ENCODE results near the gene CTCF.

CTCF gene

GRCh38 chr16:67672306-67672705 is 110.0 kb downstream of the CTCF start:
- no peak for DNase-seq (ENCODE audit: low read depth, low spot score)
- no peak overlapping the region for H3K4me3 ChIP-seq (ENCODE audit: low read length)

- H3K4me3 ChIP-seq (ENCODE audit: low read length), result no peak overlapping the region
- DNase-seq (ENCODE audit: low read depth, low spot score), result no peak
These were observed 110.7 kb downstream of the CTCF start for GRCh38 chr16:67672739-67673662.

- DNase-seq (ENCODE audit: low read depth, low spot score), result no peak
These were observed 111.6 kb downstream of the CTCF start for GRCh38 chr16:67673712-67674580.

GRCh38 chr16:67674851-67675578 is 112.7 kb downstream of the CTCF start:
- DNase-seq (ENCODE audit: low read depth, low spot score), result no peak
- H3K4me3 ChIP-seq (ENCODE audit: low read length), result no peak overlapping the region

More at GRCh38 chr16:67673712-67674580, 111.6 kb downstream of the CTCF start:
- no peak overlapping the region for H3K4me3 ChIP-seq (ENCODE audit: low read length)

GRCh38 chr16:67675579-67675935 is 113.2 kb downstream of the CTCF start:
- H3K4me3 ChIP-seq (ENCODE audit: low read length), result no peak overlapping the region
- no peak for DNase-seq (ENCODE audit: low read depth, low spot score)

- no peak for DNase-seq (ENCODE audit: low read depth, low spot score)
- H3K4me3 ChIP-seq (ENCODE audit: low read length), result no peak overlapping the region
These were observed 113.7 kb downstream of the CTCF start for GRCh38 chr16:67675999-67676398.

GRCh38 chr16:67676516-67676915 is 114.2 kb downstream of the CTCF start:
- no peak for DNase-seq (ENCODE audit: low read depth, low spot score)
- H3K4me3 ChIP-seq (ENCODE audit: low read length), result no peak overlapping the region

GRCh38 chr16:67676939-67677338 is 114.6 kb downstream of the CTCF start:
- H3K4me3 ChIP-seq (ENCODE audit: low read length), result no peak overlapping the region
- DNase-seq (ENCODE audit: low read depth, low spot score), result no peak

GRCh38 chr16:67677712-67678111 is 115.4 kb downstream of the CTCF start:
- DNase-seq (ENCODE audit: low read depth, low spot score), result no peak

GRCh38 chr16:67678354-67679023 is 116.2 kb downstream of the CTCF start:
- no peak overlapping the region for H3K4me3 ChIP-seq (ENCODE audit: low read length)
- no peak for DNase-seq (ENCODE audit: low read depth, low spot score)

More at GRCh38 chr16:67677712-67678111, 115.4 kb downstream of the CTCF start:
- H3K4me3 ChIP-seq (ENCODE audit: low read length), result no peak overlapping the region

GRCh38 chr16:67679935-67680897 is 117.9 kb downstream of the CTCF start:
- DNase-seq (ENCODE audit: low read depth, low spot score), result no peak
- H3K4me3 ChIP-seq (ENCODE audit: low read length), result no peak overlapping the region

- no peak for DNase-seq (ENCODE audit: low read depth, low spot score)
- no peak overlapping the region for H3K4me3 ChIP-seq (ENCODE audit: low read length)
These were observed 121.4 kb downstream of the CTCF start for GRCh38 chr16:67683767-67684166.

- H3K4me3 ChIP-seq (ENCODE audit: low read length), result no peak overlapping the region
- DNase-seq (ENCODE audit: low read depth, low spot score), result no peak
These were observed 123.2 kb downstream of the CTCF start for GRCh38 chr16:67685388-67686112.
